HepG2 (cell line): Measurements from ENCODE around the gene NMRAL1. TPM values are rescaled to one million over a fixed set of nuclear protein-coding genes. Genes with fewer than 3 reads are reported as not detected.

Experiments used
- ASH2L ChIP-seq: fragments of 300-600, 200-600 bp; sonication (generic); IDR thresholded peaks from 2 replicates; pipeline ENCODE4 v1.7.0; 2017; ENCODE audit warnings: low read depth, mild to moderate bottlenecking, moderate library complexity, mixed read lengths, low read length; ENCODE audit not compliant: insufficient read length
- ELF3 ChIP-seq: IDR thresholded peaks from 2 replicates; pipeline ENCODE4 v1.6.1; 2016; ENCODE audit warnings: missing genetic modification reagents, missing compliant biosample characterization
- FOXC1 ChIP-seq: sonication (generic); formaldehyde crosslinking; IDR thresholded peaks from 2 replicates; pipeline ENCODE4 v1.8.0; 2022; ENCODE audit warnings: mild to moderate bottlenecking, missing genetic modification reagents, borderline replicate concordance
- GMEB1 ChIP-seq: sonication (generic); formaldehyde crosslinking; IDR thresholded peaks from 2 replicates; pipeline ENCODE4 v1.5.1; 2020; ENCODE audit warnings: missing genetic modification reagents, mild to moderate bottlenecking, borderline replicate concordance
- HINFP ChIP-seq: sonication (generic); formaldehyde crosslinking; IDR thresholded peaks from 2 replicates; pipeline ENCODE4 v1.4.0; 2020; ENCODE audit warnings: low read depth, mild to moderate bottlenecking, missing genetic modification reagents
- KLF12 ChIP-seq: sonication (generic); formaldehyde crosslinking; IDR thresholded peaks from 2 replicates; pipeline ENCODE4 v1.4.0; 2020; ENCODE audit warnings: missing genetic modification reagents, borderline replicate concordance
- KLF13 ChIP-seq: sonication (generic); formaldehyde crosslinking; IDR thresholded peaks from 2 replicates; pipeline ENCODE4 v1.4.0; 2020; ENCODE audit warnings: mild to moderate bottlenecking, missing genetic modification reagents
- RFX1 ChIP-seq: fragments of 450-650 bp; IDR thresholded peaks from 2 replicates; pipeline ENCODE4 v1.6.1; 2017
- SYNCRIP ChIP-seq: fragments of 200-400 bp; formaldehyde crosslinking; IDR thresholded peaks from 2 replicates; pipeline ENCODE4 v1.6.1; 2018; ENCODE audit warnings: mild to moderate bottlenecking, low read depth, low read length; ENCODE audit not compliant: insufficient read depth
- ZFP37 ChIP-seq: sonication (generic); formaldehyde crosslinking; IDR thresholded peaks from 2 replicates; pipeline ENCODE4 v1.4.0; 2020; ENCODE audit warnings: missing genetic modification reagents, borderline replicate concordance
- ZNF136 ChIP-seq: sonication (generic); formaldehyde crosslinking; IDR thresholded peaks from 2 replicates; pipeline ENCODE4 v1.8.1; 2022; ENCODE audit warnings: low read depth, mild to moderate bottlenecking, moderate library complexity, missing genetic modification reagents
- ZNF18 ChIP-seq: sonication (generic); formaldehyde crosslinking; IDR thresholded peaks from 2 replicates; pipeline ENCODE4 v1.8.0; 2022; ENCODE audit warnings: mild to moderate bottlenecking, missing genetic modification reagents; ENCODE audit not compliant: insufficient replicate concordance
- ZNF276 ChIP-seq: sonication (generic); formaldehyde crosslinking; IDR thresholded peaks from 2 replicates; pipeline ENCODE4 v1.4.0; 2020; ENCODE audit warnings: mild to moderate bottlenecking, low read depth, missing genetic modification reagents
- ZNF3 ChIP-seq: IDR thresholded peaks from 2 replicates; pipeline ENCODE4 v1.7.0; 2017; ENCODE audit warnings: inconsistent platforms
- ZNF441 ChIP-seq: sonication (generic); formaldehyde crosslinking; IDR thresholded peaks from 2 replicates; pipeline ENCODE4 v1.7.0; 2021; ENCODE audit warnings: missing genetic modification reagents, borderline replicate concordance
- ZNF557 ChIP-seq: sonication (generic); formaldehyde crosslinking; IDR thresholded peaks from 2 replicates; pipeline ENCODE4 v1.4.0; 2020; ENCODE audit warnings: missing genetic modification reagents
- ZNF740 ChIP-seq: sonication (generic); formaldehyde crosslinking; IDR thresholded peaks from 2 replicates; pipeline ENCODE4 v1.4.0; 2020; ENCODE audit warnings: missing genetic modification reagents
- ZNF768 ChIP-seq: sonication (generic); formaldehyde crosslinking; IDR thresholded peaks from 2 replicates; pipeline ENCODE4 v1.4.0; 2020; ENCODE audit warnings: missing genetic modification reagents
- ZNF770 ChIP-seq: sonication (generic); formaldehyde crosslinking; IDR thresholded peaks from 2 replicates; pipeline ENCODE4 v1.5.0; 2020; ENCODE audit warnings: mild to moderate bottlenecking, missing genetic modification reagents
- polyA plus RNA-seq, 8 experiments: library from polyadenylated mRNA; depleted of rRNA in 3 of 8; stranded (reverse) in 7 of 8; unstranded in 1 of 8; fragments of >200 nt; fragmentation: Illumina TruSeq in 4 of 8; extraction: Trizol in 4 of 8; gene quantifications; 2 replicates each; pipeline versions ENCODE4 v1.2.1 to v1.2.3, GENCODE V29; 2011 to 2016; ENCODE audit warnings: low read depth in 4 of 8, missing spikeins in 1 of 8, mixed read lengths in 1 of 8; ENCODE audit not compliant: insufficient read depth in 1 of 8
- total RNA-seq, 5 experiments: library from RNA; depleted of rRNA; stranded (reverse); fragments of >200 nt; fragmentation: Illumina TruSeq; extraction: Trizol; gene quantifications; 2 replicates each; pipeline ENCODE4 v1.2.3, GENCODE V29; 2016; ENCODE audit warnings: low read depth in 1 of 5

Gene NMRAL1
- total and polyA plus RNA-seq, 2 of the 13 experiments (the other 11 are each of a cell fraction or from before 2014, with no cell fraction given): 30.8 to 33.1 TPM

- peak; percentile 30; the same call in 1 of the 2 replicates for TF ChIP-seq ZNF770 (CRISPR knock-in tag)
- TF ChIP-seq ZNF3: no peak; the same call in 1 of the 2 replicates
- TF ChIP-seq ZNF740 (CRISPR knock-in tag): no peak
- no peak for TF ChIP-seq RFX1
- TF ChIP-seq ZNF441: no peak
- no peak for TF ChIP-seq ZNF276 (CRISPR knock-in tag)
- TF ChIP-seq ZFP37 (CRISPR knock-in tag): no peak; the same call in 1 of the 2 replicates
- TF ChIP-seq ZNF557: 0 out of 2 replicates have a peak, but pooled peaks have one; percentile 11
- TF ChIP-seq ASH2L: peak; percentile 86
- TF ChIP-seq ZNF768 (CRISPR knock-in tag): 0 out of 2 replicates have a peak, but pooled peaks have one; percentile 34
- TF ChIP-seq FOXC1: peak; percentile 81
- 0 out of 2 replicates have a peak, but pooled peaks have one; percentile 24 for TF ChIP-seq ZNF136 (CRISPR knock-in tag)
- no peak for TF ChIP-seq SYNCRIP
- no peak; the same call in 1 of the 2 replicates for TF ChIP-seq HINFP
- TF ChIP-seq KLF13 (CRISPR knock-in tag): 0 out of 2 replicates have a peak, but pooled peaks have one; percentile 77
- TF ChIP-seq ZNF18 (CRISPR knock-in tag): peak; percentile 33
- TF ChIP-seq KLF12 (CRISPR knock-in tag): no peak
- no peak for TF ChIP-seq GMEB1 (CRISPR knock-in tag)
- peak; percentile 67 for TF ChIP-seq ELF3 (CRISPR knock-in tag)
Measured at GRCh38 chr16:4426021-4426684, 48.3 kb downstream of the NMRAL1 start (continued).
